ENCODE measurements around the gene MSS51.
A peak's percentile ranks its signal among the peaks of the same experiment; 100 is the strongest.

Gene MSS51

GRCh38 chr10:73439605-73440312 is 6.4 kb upstream of the MSS51 start:
- Histone ChIP-seq H3K36me3 (ENCODE audit: insufficient read depth, low read length) (0 out of 2 replicates have a peak, but pooled peaks cover 3% of the 10 kb centered on the region), H3K9me3 (ENCODE audit: control insufficient read depth, insufficient read depth, low read length) (no peaks in the 10 kb centered on the region), H3K4me1 (ENCODE audit: insufficient read depth, low read length) (no peaks in the 10 kb centered on the region), H3K9ac (ENCODE audit: low read depth, low read length) (no peak overlapping the region)

DNA sequence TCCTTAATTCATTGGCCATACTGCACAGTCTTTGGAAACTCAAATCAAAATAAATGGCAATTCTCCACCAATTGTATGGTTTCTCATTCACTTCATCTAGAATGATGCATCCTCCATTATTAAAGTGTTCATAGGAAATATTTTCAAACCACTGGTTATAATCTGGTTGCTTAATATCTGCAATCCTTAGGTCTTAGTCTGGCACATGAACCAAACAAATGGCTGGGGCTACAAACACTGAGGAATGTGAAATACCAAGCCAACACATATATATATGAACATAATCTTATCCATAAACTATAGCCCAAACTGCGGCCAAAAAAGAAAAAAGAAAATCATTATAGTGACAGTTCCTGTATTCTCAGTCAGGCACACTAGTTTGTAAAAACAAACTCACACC is 5.7 kb upstream of the MSS51 start:
- no peak overlapping the region for H3K9ac ChIP-seq (ENCODE audit: low read depth, low read length)
- H3K4me1 ChIP-seq (ENCODE audit: insufficient read depth, low read length) = no peaks in the 10 kb centered on the region
- H3K36me3 ChIP-seq (ENCODE audit: insufficient read depth, low read length) = 0 out of 2 replicates have a peak, but pooled peaks cover 3% of the 10 kb centered on the region
- H3K9me3 ChIP-seq (ENCODE audit: control insufficient read depth, insufficient read depth, low read length) = no peaks in the 10 kb centered on the region

GRCh38 chr10:73432646-73433537 is 469 bp downstream of the MSS51 start:
- H3K36me3 ChIP-seq (ENCODE audit: insufficient read depth, low read length) = peaks cover 6% of the 10 kb centered on the region
- no peak overlapping the region for H3K9ac ChIP-seq (ENCODE audit: low read depth, low read length)
- H3K9me3 ChIP-seq (ENCODE audit: control insufficient read depth, insufficient read depth, low read length) = no peaks in the 10 kb centered on the region
- H3K4me1 ChIP-seq (ENCODE audit: insufficient read depth, low read length) = no peaks in the 10 kb centered on the region

DNA sequence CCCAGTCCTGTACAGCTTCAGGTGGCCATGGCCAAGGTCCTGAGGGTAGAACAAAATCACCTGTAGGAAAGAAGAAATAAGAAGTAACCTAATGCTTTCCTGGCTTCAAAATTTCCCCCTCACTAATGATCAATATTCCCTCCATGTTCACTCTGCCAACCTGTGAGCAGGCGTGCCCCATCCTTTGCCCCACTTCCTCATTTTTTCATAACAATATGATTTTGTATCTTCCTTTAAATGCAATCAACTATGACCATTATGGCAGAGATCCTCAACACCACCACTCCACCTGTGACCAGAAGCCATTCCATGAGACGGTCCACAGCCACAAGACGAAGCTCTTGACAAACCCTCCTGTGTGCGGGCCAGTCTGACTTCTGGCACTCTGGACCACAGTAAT is 7.0 kb downstream of the MSS51 start:
- H3K36me3 ChIP-seq (ENCODE audit: insufficient read depth, low read length) = peaks cover 7% of the 10 kb centered on the region
- H3K9ac ChIP-seq (ENCODE audit: low read depth, low read length) = no peak overlapping the region
- no peaks in the 10 kb centered on the region for H3K4me1 ChIP-seq (ENCODE audit: insufficient read depth, low read length)
- no peaks in the 10 kb centered on the region for H3K9me3 ChIP-seq (ENCODE audit: control insufficient read depth, insufficient read depth, low read length)

DNA sequence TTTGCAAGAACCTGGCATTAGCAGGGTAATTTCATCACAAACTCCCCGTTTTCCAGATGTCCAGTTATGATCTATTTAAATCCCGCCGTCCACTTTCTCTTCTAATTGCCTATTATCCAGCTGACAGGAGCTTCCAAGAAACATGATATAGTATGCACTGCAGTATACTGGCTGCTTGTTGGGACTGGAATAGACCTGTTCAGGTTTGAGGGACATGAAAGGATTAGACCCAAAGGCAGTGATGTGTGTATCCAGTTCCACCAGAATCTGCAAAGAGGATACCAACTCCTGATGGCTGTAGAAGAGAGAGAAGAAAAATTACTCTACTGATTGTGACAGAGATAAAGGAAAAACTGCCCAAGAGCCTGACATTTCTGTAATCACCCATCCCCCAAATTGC is 8.9 kb downstream of the MSS51 start:
- no peaks in the 10 kb centered on the region for H3K9me3 ChIP-seq (ENCODE audit: control insufficient read depth, insufficient read depth, low read length)
- no peak overlapping the region for H3K9ac ChIP-seq (ENCODE audit: low read depth, low read length)
- H3K36me3 ChIP-seq (ENCODE audit: insufficient read depth, low read length) = peaks cover 7% of the 10 kb centered on the region
- H3K4me1 ChIP-seq (ENCODE audit: insufficient read depth, low read length) = no peaks in the 10 kb centered on the region

- H3K4me1 ChIP-seq (ENCODE audit: insufficient read depth, low read length) = no peaks in the 10 kb centered on the region
- no peak overlapping the region for H3K9ac ChIP-seq (ENCODE audit: low read depth, low read length)
- no peaks in the 10 kb centered on the region for H3K9me3 ChIP-seq (ENCODE audit: control insufficient read depth, insufficient read depth, low read length)
- H3K36me3 ChIP-seq (ENCODE audit: insufficient read depth, low read length) = peaks cover 7% of the 10 kb centered on the region
These were observed 10.1 kb downstream of the MSS51 start for GRCh38 chr10:73423309-73423708.

DNA sequence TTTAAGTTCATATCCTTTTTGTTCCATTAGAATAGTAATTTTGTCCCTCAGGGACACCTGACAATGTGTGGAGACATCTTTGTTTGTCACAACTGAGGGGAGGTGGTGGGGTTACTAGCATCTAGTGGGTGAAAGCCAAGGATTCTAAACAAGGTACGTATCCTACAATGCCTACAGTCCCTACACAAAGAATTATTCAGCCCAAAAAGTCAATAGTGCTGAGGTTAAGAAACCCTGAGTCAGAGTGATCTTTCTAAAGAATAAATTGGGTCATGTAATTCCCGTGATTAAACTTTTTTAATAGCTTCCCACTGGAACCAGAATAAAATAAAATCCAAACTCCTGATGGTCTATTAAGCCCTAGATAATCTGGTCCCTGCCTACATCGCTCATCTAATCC is 16.8 kb downstream of the MSS51 start:
- no peaks in the 10 kb centered on the region for H3K9me3 ChIP-seq (ENCODE audit: control insufficient read depth, insufficient read depth, low read length)
- no peak overlapping the region for H3K9ac ChIP-seq (ENCODE audit: low read depth, low read length)
- H3K36me3 ChIP-seq (ENCODE audit: insufficient read depth, low read length) = no peaks in the 10 kb centered on the region
- H3K4me1 ChIP-seq (ENCODE audit: insufficient read depth, low read length) = peaks cover 3% of the 10 kb centered on the region; the same call in 1 of the 2 replicates

DNA sequence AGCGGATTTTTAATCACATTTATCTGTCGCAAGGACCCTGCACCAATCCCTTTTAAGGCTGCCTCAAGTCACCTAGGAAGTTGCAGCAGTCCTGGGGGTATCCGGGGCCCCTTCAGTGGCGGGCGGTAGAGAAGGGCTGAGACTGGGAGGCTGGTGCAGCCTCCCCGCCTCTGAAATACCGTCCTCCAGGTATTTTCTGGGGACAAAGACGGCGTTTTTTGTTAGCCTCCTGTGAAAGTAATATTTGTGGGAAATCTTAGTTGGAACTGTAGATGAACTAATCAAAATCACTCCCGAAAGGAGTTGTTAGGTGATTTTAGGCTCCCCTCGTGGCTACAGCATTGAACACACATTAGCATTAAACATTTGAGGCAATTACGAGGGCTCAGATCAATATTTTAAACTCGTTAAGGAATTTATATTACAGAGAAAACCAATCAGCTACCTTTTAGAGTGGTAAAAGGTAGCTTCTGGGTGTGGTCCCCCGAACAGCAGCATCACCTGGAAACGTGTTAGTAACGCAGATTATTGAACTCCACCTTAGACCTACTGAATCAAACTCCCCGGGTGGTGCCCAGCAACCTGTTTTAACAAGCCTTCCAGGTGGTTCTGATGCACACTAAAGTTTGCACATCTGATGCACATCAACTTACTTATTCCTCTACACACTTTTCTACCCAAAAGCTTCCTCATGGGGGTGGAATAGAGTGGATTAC is 19.0 kb downstream of the MSS51 start:
- H3K36me3 ChIP-seq (ENCODE audit: insufficient read depth, low read length) = no peaks in the 10 kb centered on the region
- H3K9me3 ChIP-seq (ENCODE audit: control insufficient read depth, insufficient read depth, low read length) = no peaks in the 10 kb centered on the region
- H3K4me1 ChIP-seq (ENCODE audit: insufficient read depth, low read length) = peaks cover 6% of the 10 kb centered on the region; the same call in 1 of the 2 replicates
- H3K9ac ChIP-seq (ENCODE audit: low read depth, low read length) = peak overlapping the region; percentile 100

- Histone ChIP-seq H3K4me1 (ENCODE audit: insufficient read depth, low read length) (peaks cover 6% of the 10 kb centered on the region; the same call in 1 of the 2 replicates), H3K9ac (ENCODE audit: low read depth, low read length) (peak within 1 kb of the TSS; percentile 100), H3K36me3 (ENCODE audit: insufficient read depth, low read length) (no peaks in the 10 kb centered on the region)
These were observed 19.7 kb downstream of the MSS51 start, which contains the start of gene ANXA7 for GRCh38 chr10:73413528-73414229. Gene ANXA7, minus strand, starts transcription at chr10:73414058. Its CDS starts 13,202 bp downstream, at chr10:73400856.

DNA sequence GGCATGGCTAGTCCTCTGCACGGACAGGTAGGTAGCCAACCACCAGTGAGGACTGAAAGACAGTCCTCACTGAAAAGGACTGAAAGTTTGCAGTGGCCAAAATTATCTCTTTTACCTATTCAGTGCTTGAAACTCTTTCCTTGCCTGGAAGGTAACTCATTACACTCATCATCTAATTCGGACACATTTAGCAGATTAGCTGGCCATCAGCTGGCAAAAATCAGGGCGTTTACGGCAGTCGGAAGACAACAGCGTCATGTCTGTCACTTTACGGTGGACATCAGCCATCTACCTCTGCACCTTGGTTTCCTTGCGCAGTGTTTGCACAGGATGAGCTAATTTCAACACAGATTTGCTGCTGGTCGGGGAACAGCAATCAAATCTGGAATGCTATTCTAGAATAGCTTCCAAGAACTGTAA is 20.2 kb downstream of the MSS51 start:
- Histone ChIP-seq H3K9ac (ENCODE audit: low read depth, low read length) (peak overlapping the region; percentile 100), H3K4me1 (ENCODE audit: insufficient read depth, low read length) (peaks cover 6% of the 10 kb centered on the region; the same call in 1 of the 2 replicates), H3K9me3 (ENCODE audit: control insufficient read depth, insufficient read depth, low read length) (no peaks in the 10 kb centered on the region), H3K36me3 (ENCODE audit: insufficient read depth, low read length) (no peaks in the 10 kb centered on the region)

More at GRCh38 chr10:73413528-73414229, 19.7 kb downstream of the MSS51 start, which contains the start of gene ANXA7:
- no peaks in the 10 kb centered on the region for H3K9me3 ChIP-seq (ENCODE audit: control insufficient read depth, insufficient read depth, low read length)

DNA sequence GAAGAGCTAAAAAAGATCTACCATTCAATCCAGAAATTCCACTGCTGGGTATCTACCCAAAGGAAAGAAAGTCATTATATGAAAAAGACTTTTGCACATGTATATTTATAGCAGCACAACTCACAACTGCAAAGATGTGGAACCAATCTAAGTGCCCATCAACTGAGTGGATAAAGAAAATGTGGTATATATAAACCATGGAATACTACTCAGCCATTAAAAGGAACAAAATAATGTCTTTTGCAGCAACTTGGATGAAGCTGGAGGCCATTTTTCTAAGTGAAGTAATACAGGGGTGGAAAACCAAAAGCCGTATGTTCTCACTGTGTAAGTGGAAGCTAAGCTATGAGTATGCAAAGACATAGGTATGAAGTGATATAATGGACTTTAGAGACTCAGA is 22.5 kb downstream of the MSS51 start:
- no peak overlapping the region for H3K9ac ChIP-seq (ENCODE audit: low read depth, low read length)

GRCh38 chr10:73408978-73409521 is 24.3 kb downstream of the MSS51 start:
- no peaks in the 10 kb centered on the region for H3K36me3 ChIP-seq (ENCODE audit: insufficient read depth, low read length)
- H3K9ac ChIP-seq (ENCODE audit: low read depth, low read length) = no peak overlapping the region
- H3K4me1 ChIP-seq (ENCODE audit: insufficient read depth, low read length) = 0 out of 2 replicates have a peak, but pooled peaks cover 3% of the 10 kb centered on the region
- H3K9me3 ChIP-seq (ENCODE audit: control insufficient read depth, insufficient read depth, low read length) = no peaks in the 10 kb centered on the region

More for the DNA sequence above, 22.5 kb downstream of the MSS51 start:
- peaks cover 6% of the 10 kb centered on the region; the same call in 1 of the 2 replicates for H3K4me1 ChIP-seq (ENCODE audit: insufficient read depth, low read length)
- no peaks in the 10 kb centered on the region for H3K9me3 ChIP-seq (ENCODE audit: control insufficient read depth, insufficient read depth, low read length)
- H3K36me3 ChIP-seq (ENCODE audit: insufficient read depth, low read length) = no peaks in the 10 kb centered on the region

DNA sequence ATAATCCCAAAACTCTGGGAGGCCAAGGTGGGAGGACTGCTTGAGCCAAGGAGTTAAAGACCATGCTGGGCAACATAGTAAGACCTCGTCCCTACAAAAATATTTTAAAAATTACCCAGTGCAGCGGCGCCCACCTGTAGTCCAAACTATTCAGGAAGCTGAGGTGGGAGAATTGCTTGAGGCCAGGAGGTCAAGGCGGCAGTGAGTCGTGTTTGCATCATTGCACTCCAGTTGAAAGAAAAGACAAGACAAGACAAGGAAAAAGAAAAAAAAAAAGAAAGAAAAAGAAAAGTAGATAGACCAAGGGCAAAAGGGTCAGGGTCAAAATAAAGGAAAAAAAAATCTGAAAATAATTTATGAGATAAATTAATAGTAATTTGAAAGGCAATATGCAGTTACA is 25.3 kb downstream of the MSS51 start:
- no peaks in the 10 kb centered on the region for H3K36me3 ChIP-seq (ENCODE audit: insufficient read depth, low read length)
- no peaks in the 10 kb centered on the region for H3K9me3 ChIP-seq (ENCODE audit: control insufficient read depth, insufficient read depth, low read length)
- no peak overlapping the region for H3K9ac ChIP-seq (ENCODE audit: low read depth, low read length)
- 0 out of 2 replicates have a peak, but pooled peaks cover 3% of the 10 kb centered on the region for H3K4me1 ChIP-seq (ENCODE audit: insufficient read depth, low read length)
